NCI-H2196 (cell line): Measurements from ENCODE around the gene RIN3.

Experiments
- DNase-seq: peaks from one replicate; lab custom pipeline; 2025; ENCODE audit not compliant: unreplicated experiment; lab: John Stamatoyannopoulos, UW

RIN3 gene

GRCh38 chr14:92644970-92645515 lies 131.5 kb downstream of the RIN3 start:
- no peak for DNase-seq

GRCh38 chr14:92645841-92646478 lies 132.4 kb downstream of the RIN3 start:
- DNase-seq, result no peak

GRCh38 chr14:92646952-92647796 lies 133.6 kb downstream of the RIN3 start:
- DNase-seq, result no peak

GRCh38 chr14:92647797-92648279 lies 134.3 kb downstream of the RIN3 start:
- no peak for DNase-seq

GRCh38 chr14:92649066-92649465 lies 135.5 kb downstream of the RIN3 start:
- no peak for DNase-seq

- no peak for DNase-seq
These were observed 136.5 kb downstream of the RIN3 start for GRCh38 chr14:92649934-92650545.

- no peak for DNase-seq
These were observed 137.1 kb downstream of the RIN3 start for GRCh38 chr14:92650581-92651105.

GRCh38 chr14:92651106-92651757 lies 137.7 kb downstream of the RIN3 start:
- DNase-seq, result no peak

- DNase-seq, result no peak
These were observed 138.3 kb downstream of the RIN3 start for GRCh38 chr14:92651758-92652406.

GRCh38 chr14:92652413-92653151 lies 139.0 kb downstream of the RIN3 start:
- no peak for DNase-seq

- DNase-seq, result no peak
These were observed 139.6 kb downstream of the RIN3 start for GRCh38 chr14:92653162-92653651.

- DNase-seq, result no peak
These were observed 140.8 kb downstream of the RIN3 start for GRCh38 chr14:92654239-92654901.

GRCh38 chr14:92655419-92656201 lies 142.0 kb downstream of the RIN3 start:
- DNase-seq, result no peak

GRCh38 chr14:92656306-92657081 lies 142.9 kb downstream of the RIN3 start:
- DNase-seq, result no peak

- DNase-seq, result no peak
These were observed 144.0 kb downstream of the RIN3 start for GRCh38 chr14:92657457-92658142.

GRCh38 chr14:92658160-92658559 lies 144.6 kb downstream of the RIN3 start:
- no peak for DNase-seq

GRCh38 chr14:92658684-92659083 lies 145.1 kb downstream of the RIN3 start:
- no peak for DNase-seq
